GM12878 (cell line): Measurements from ENCODE around the gene HOXA2. TPM values are rescaled to one million over a fixed set of nuclear protein-coding genes. Genes with fewer than 3 reads are reported as not detected.

Experiments
- ATAC-seq: fragments of 200-7000 bp; cut with Tn5 transposase; 3 replicates; pipeline ENCODE4 v1.9.1; 2020; ENCODE audit warnings: mild to moderate bottlenecking, moderate library complexity
- BruUV-seq: library from RNA; stranded (reverse); fragments of 400-500 nt; replicated peaks from 2 replicates; lab custom pipeline; 2021; lab: Mats Ljungman, UMichigan
- CTCF ChIA-PET: fragments of 300-600 bp; sonication (Branson Sonifier 250); formaldehyde crosslinking; extraction: SDS; loops from one replicate; lab custom pipeline; 2021; ENCODE audit warnings: inconsistent platforms; lab: Yijun Ruan, JAX
- POLR2A ChIA-PET: fragments of 350-600 bp; formaldehyde crosslinking; extraction: SDS; loops from one replicate; lab custom pipeline; 2021; ENCODE audit warnings: inconsistent platforms; lab: Charles Lee
- RAD21 ChIA-PET: fragments of 300-600 bp; sonication (Branson Sonifier 250); formaldehyde crosslinking; loops from one replicate; lab custom pipeline; 2023; ENCODE audit warnings: antibody characterized with exemption; ENCODE audit not compliant: unreplicated experiment; lab: Charles Lee
- SMC1A ChIA-PET: fragments of 300-600 bp; sonication (Branson Sonifier 250); formaldehyde crosslinking; loops from one replicate; lab custom pipeline; 2023; ENCODE audit not compliant: unreplicated experiment, uncharacterized antibody; lab: Charles Lee
- DNase-seq: peaks from one replicate; pipeline ENCODE4 v3.0.0-alpha.2; 2011; ENCODE audit warnings: low read depth, low spot score
- FAIRE-seq: peaks from 3 replicates; lab custom pipeline; 2011; peaks lifted over from hg19 to GRCh38; lab: Jason Lieb, UNC
- H2AFZ ChIP-seq: 2 replicates; pipeline ENCODE4 v1.6.0; 2011; ENCODE audit warnings: low read depth, low read length, control low read depth; ENCODE audit not compliant: control insufficient read depth
- H3K27ac ChIP-seq: 2 replicates; pipeline ENCODE4 v1.5.1; 2011; ENCODE audit warnings: control low read depth; ENCODE audit not compliant: control insufficient read depth, insufficient read depth
- H3K27me3 ChIP-seq, 2 experiments: replicated peaks in 1 of 2; 2 replicates each; pipeline versions ENCODE4 v1.6.0 to v1.6.1; 2011; ENCODE audit warnings: low read length in 1 of 2; ENCODE audit not compliant: control insufficient read depth in 2 of 2, insufficient read depth in 2 of 2
- H3K36me3 ChIP-seq, 2 experiments: 2 replicates each; pipeline ENCODE4 v1.5.1; 2011; ENCODE audit warnings: low read length in 1 of 2; ENCODE audit not compliant: control insufficient read depth in 2 of 2, insufficient read depth in 2 of 2
- H3K4me1 ChIP-seq: 2 replicates; pipeline ENCODE4 v1.6.1; 2011; ENCODE audit warnings: mild to moderate bottlenecking, low read length, moderate library complexity, mixed read lengths; ENCODE audit not compliant: control insufficient read depth, insufficient read depth
- H3K4me2 ChIP-seq: 2 replicates; pipeline ENCODE4 v1.6.0; 2011; ENCODE audit warnings: control low read depth; ENCODE audit not compliant: control insufficient read depth, insufficient read depth
- H3K4me3 ChIP-seq: fragments of 200-600 bp; sonication (generic); 2 replicates; pipeline ENCODE4 v1.5.1; 2016
- H3K79me2 ChIP-seq: 2 replicates; pipeline ENCODE4 v1.6.0; 2011; ENCODE audit warnings: low read length; ENCODE audit not compliant: control insufficient read depth, insufficient read depth
- H3K9ac ChIP-seq: 2 replicates; pipeline ENCODE4 v1.8.0; 2011; ENCODE audit warnings: low read length, control low read depth, mixed read lengths; ENCODE audit not compliant: control insufficient read depth, insufficient read depth
- H3K9me3 ChIP-seq: replicated peaks from 3 replicates; pipeline ENCODE4 v1.5.1; 2011; ENCODE audit warnings: mild to moderate bottlenecking, low read length; ENCODE audit not compliant: control insufficient read depth, insufficient read depth
- H4K20me1 ChIP-seq: 2 replicates; pipeline ENCODE4 v1.6.0; 2011; ENCODE audit not compliant: control insufficient read depth, insufficient read depth
- CBFB ChIP-seq: IDR thresholded peaks from 2 replicates; pipeline ENCODE4 v1.6.1; 2016; ENCODE audit warnings: antibody characterized with exemption, low read depth
- ELK1 ChIP-seq: IDR thresholded peaks from 2 replicates; pipeline ENCODE4 v1.6.1; 2012; ENCODE audit warnings: low read depth, low read length, improper control_type of control experiment
- JUND ChIP-seq: IDR thresholded peaks from 2 replicates; pipeline ENCODE4 v1.6.1; 2012; ENCODE audit warnings: low read depth, mild to moderate bottlenecking, low read length, improper control_type of control experiment, moderate library complexity
- KAT2A ChIP-seq: conservative IDR thresholded peaks from 2 replicates; pipeline ENCODE4 v1.6.1; 2011; ENCODE audit warnings: low read depth, low read length; ENCODE audit not compliant: control insufficient read depth
- NFXL1 ChIP-seq: fragments of 450-650 bp; IDR thresholded peaks from 2 replicates; pipeline ENCODE4 v1.6.1; 2017; ENCODE audit warnings: antibody characterized with exemption, mild to moderate bottlenecking, borderline replicate concordance
- POLR2AphosphoS2 ChIP-seq: IDR thresholded peaks from 2 replicates; pipeline ENCODE4 v1.6.1; 2011; ENCODE audit warnings: low read depth, mild to moderate bottlenecking, low read length, improper control_type of control experiment, moderate library complexity
- STAT3 ChIP-seq: IDR thresholded peaks from 2 replicates; pipeline ENCODE4 v1.6.1; 2011; ENCODE audit warnings: low read depth, low read length, improper control_type of control experiment
- USF1 ChIP-seq: IDR thresholded peaks from 2 replicates; pipeline ENCODE4 v1.6.1; 2011; ENCODE audit warnings: borderline replicate concordance, low read depth, mild to moderate bottlenecking, moderate library complexity, mixed read lengths, low read length; ENCODE audit not compliant: insufficient read depth; ENCODE audit errors: extremely low read length
- YBX1 ChIP-seq: fragments of 450-650 bp; IDR thresholded peaks from 2 replicates; pipeline ENCODE4 v1.6.1; 2016; ENCODE audit warnings: antibody characterized with exemption
- ZBTB40 ChIP-seq: fragments of 450-650 bp; IDR thresholded peaks from 2 replicates; pipeline ENCODE4 v1.6.1; 2016; ENCODE audit warnings: mild to moderate bottlenecking, moderate library complexity, borderline replicate concordance
- WGBS: methylation state at CpG from one replicate; pipeline ENCODE4 v1.1.6; 2016; ENCODE audit warnings: low lambda C conversion rate; ENCODE audit not compliant: insufficient replicate concordance, insufficient coverage; ENCODE audit errors: missing lambda C conversion rate; 5-methylcytosine and 5-hydroxymethylcytosine counted together
- in situ Hi-C: fragments of 300-500 bp; cut with MboI; formaldehyde crosslinking; loops from 9 replicates; pipeline ENCODE4 v1.14.3; 2018; ENCODE audit warnings: mixed read lengths
- intact Hi-C: fragments of 100-400 bp; cut with micrococcal nuclease; formaldehyde crosslinking; loops from one replicate; pipeline ENCODE4 v1.14.2; 2022; ENCODE audit not compliant: unreplicated experiment
- polyA plus RNA-seq, 11 experiments: library from polyadenylated mRNA; depleted of rRNA in 4 of 11; unstranded in 6 of 11; stranded (reverse) in 5 of 11; fragments of >200 nt; fragmentation: Nextera tagmentation in 4 of 11; fragmentation: Illumina TruSeq in 1 of 11; extraction: Ambion mirVana in 4 of 11; extraction: Trizol in 1 of 11; gene quantifications; 1 replicate in 1 of 11; 2 replicates in 10 of 11; pipeline versions ENCODE4 v1.2.1 to v1.2.3, GENCODE V29; 2011 to 2016; ENCODE audit warnings: inconsistent platforms in 2 of 11, missing spikeins in 2 of 11, low read depth in 1 of 11
- total RNA-seq, 4 experiments: library from RNA; depleted of rRNA in 3 of 4; stranded (reverse); fragments of >200 nt in 3 of 4; fragmentation: Illumina TruSeq in 1 of 4; extraction: Trizol in 1 of 4; gene quantifications; 2 replicates each; pipeline versions ENCODE4 v1.2.1 to v1.2.3, GENCODE V29; 2013 to 2021

HOXA2 gene
- total and polyA plus RNA-seq, 10 of the 15 experiments (the other 5 are each of a cell fraction or from before 2014, with no cell fraction given), result not detected

GRCh38 chr7:27114881-27115220 is 12.4 kb upstream of the HOXA2 start (continued):
- no peak for TF ChIP-seq ZBTB40
- TF ChIP-seq, all 136 proteins: peak for 0

- in situ Hi-C loops (no loop called here), intact Hi-C loops (no loop called here)
- RAD21 ChIA-PET, result interaction anchor here (1.4 kb wide), 1 partner anchor 260 kb away, joined by 3 read pairs; no protein-coding TSS in a partner anchor
- WGBS, result 27% methylated on average over 10 of the region's 26 CpGs
- no peak overlapping the region for H3K4me3 ChIP-seq
- ATAC-seq, result no peak
- FAIRE-seq, result no peak
- H3K9ac ChIP-seq, result no peak overlapping the region
- DNase-seq, result no peak
- H3K4me1 ChIP-seq, result no peaks in the 10 kb centered on the region
- no peak overlapping the region for H2AFZ ChIP-seq
- H3K27me3 ChIP-seq, result no peaks in the 10 kb centered on the region
- H4K20me1 ChIP-seq, result no peaks in the 10 kb centered on the region; the same call in 1 of the 2 replicates
- no peaks in the 10 kb centered on the region for H3K36me3 ChIP-seq
- no peaks in the 10 kb centered on the region for H3K79me2 ChIP-seq
- no TSS peak for BruUV-seq
- SMC1A ChIA-PET, result no interaction called here
- H3K27ac ChIP-seq, result no peak overlapping the region
- H3K4me2 ChIP-seq, result no peak overlapping the region
- POLR2A ChIA-PET, result no interaction called here
- no peaks in the 10 kb centered on the region for H3K9me3 ChIP-seq
- TF ChIP-seq NFXL1, result no peak
- no peak for TF ChIP-seq JUND
- no peak for TF ChIP-seq STAT3
- TF ChIP-seq KAT2A, result no peak
- no peak for TF ChIP-seq YBX1
- no peak for TF ChIP-seq POLR2AphosphoS2
- no peak for TF ChIP-seq ELK1
- TF ChIP-seq CBFB, result no peak
- TF ChIP-seq USF1, result no peak
- CTCF ChIA-PET, result no interaction called here
These were observed 11.7 kb upstream of the HOXA2 start for GRCh38 chr7:27113991-27114769.
